ENCODE data around the gene FLT4. TPM values are rescaled to one million over a fixed set of nuclear protein-coding genes. Genes with fewer than 3 reads are reported as not detected.

The FLT4 gene
- polyA plus RNA-seq, 2 of the 4 experiments (the other 2 are of a cell fraction): 2.0 to 2.6 TPM

DNA sequence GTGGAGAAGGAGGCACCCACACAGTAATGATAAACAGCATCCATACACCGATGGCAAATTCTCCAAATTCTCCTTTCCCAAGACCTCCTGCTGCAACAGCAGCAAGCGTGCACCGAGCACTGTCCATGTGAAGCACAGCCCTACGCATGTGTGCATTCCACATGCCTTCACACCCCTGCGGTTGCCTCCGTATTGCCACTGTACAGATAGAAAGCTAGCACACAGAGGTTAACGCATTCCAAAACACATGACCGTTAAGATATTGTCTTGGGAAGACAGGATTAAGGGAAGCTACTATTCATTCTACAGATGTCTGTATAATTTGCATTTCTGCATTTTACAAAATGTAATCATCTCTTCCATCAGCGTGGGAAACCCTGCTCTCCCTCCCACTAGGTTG lies 6.6 kb downstream of the FLT4 start:
- no peak for DNase-seq (ENCODE audit: low read depth in 1 of 2, low spot score in 1 of 2)
- H3K4me1 ChIP-seq: no peaks in the 10 kb centered on the region

DNA sequence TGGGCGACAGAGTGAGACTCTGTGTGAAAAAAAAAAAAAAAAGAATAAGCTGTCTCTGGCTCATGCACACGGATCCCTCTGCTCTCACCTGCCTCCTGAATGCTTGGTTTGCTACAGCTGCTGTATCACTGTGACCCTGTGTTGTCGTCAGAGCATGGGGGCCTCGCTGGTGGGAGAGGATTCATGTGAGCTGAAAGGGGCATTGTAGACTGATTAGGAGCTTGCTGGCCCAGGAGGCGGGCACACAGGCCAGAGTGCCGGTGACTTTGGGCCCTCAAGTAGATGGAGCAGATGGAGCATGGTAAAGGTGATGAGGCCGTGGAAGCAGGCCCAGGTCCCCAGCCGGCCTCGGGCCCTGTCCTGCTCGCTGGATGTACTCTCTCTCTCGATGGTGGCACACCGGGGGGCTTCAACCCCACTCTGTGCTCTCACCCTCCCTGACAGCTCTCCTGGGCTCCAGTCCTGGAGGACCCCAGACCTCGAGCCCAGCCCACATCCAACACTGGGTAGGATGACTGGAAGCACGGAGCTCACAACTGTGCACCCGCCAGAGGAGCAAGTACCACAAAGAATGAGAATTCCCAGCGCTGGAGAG lies 7.1 kb downstream of the FLT4 start:
- TF ChIP-seq MYC (IDR thresholded peaks at IDR 0.05; ENCODE audit: borderline replicate concordance, low read length) (no peak), KDM5A (IDR thresholded peaks at IDR 0.05) (no peak), FOXS1 (CRISPR knock-in tag; IDR thresholded peaks at IDR 0.05) (no peak), ZC3H11A (IDR thresholded peaks at IDR 0.05) (no peak), ZFP36 (IDR thresholded peaks at IDR 0.05; ENCODE audit: borderline replicate concordance, partially characterized antibody) (no peak), BHLHE40 (IDR thresholded peaks at IDR 0.05; ENCODE audit: low read depth, low read length) (no peak), JUNB (IDR thresholded peaks at IDR 0.05) (no peak), EP300 (IDR thresholded peaks at IDR 0.05) (no peak), HEYL (CRISPR knock-in tag; IDR thresholded peaks at IDR 0.05) (no peak), HDAC2 (IDR thresholded peaks at IDR 0.05) (no peak), MAZ (IDR thresholded peaks at IDR 0.05; ENCODE audit: borderline replicate concordance, low read depth, low read length) (no peak), GATA3 (IDR thresholded peaks at IDR 0.05; ENCODE audit: borderline replicate concordance) (no peak), RFX5 (IDR thresholded peaks at IDR 0.05) (no peak), RNF2 (IDR thresholded peaks at IDR 0.05; ENCODE audit: borderline replicate concordance, low read depth) (no peak), KDM1A (IDR thresholded peaks at IDR 0.05; ENCODE audit: low read depth) (no peak), TP53 (CRISPR knock-in tag; IDR thresholded peaks at IDR 0.05) (no peak), MAFK (IDR thresholded peaks at IDR 0.05; ENCODE audit: partially characterized antibody) (no peak), HOXB13 (CRISPR knock-in tag; IDR thresholded peaks at IDR 0.05; ENCODE audit: low read depth) (no peak)
- TF ChIP-seq, protein P1, sequence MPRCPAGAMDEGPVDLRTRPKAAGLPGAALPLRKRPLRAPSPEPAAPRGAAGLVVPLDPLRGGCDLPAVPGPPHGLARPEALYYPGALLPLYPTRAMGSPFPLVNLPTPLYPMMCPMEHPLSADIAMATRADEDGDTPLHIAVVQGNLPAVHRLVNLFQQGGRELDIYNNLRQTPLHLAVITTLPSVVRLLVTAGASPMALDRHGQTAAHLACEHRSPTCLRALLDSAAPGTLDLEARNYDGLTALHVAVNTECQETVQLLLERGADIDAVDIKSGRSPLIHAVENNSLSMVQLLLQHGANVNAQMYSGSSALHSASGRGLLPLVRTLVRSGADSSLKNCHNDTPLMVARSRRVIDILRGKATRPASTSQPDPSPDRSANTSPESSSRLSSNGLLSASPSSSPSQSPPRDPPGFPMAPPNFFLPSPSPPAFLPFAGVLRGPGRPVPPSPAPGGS (IDR thresholded peaks at IDR 0.05): no peak
- TF ChIP-seq, protein P2, sequence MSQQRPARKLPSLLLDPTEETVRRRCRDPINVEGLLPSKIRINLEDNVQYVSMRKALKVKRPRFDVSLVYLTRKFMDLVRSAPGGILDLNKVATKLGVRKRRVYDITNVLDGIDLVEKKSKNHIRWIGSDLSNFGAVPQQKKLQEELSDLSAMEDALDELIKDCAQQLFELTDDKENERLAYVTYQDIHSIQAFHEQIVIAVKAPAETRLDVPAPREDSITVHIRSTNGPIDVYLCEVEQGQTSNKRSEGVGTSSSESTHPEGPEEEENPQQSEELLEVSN (IDR thresholded peaks at IDR 0.05; ENCODE audit: borderline replicate concordance, low read depth): no peak
- WGBS (ENCODE audit: missing lambda C conversion rate): 60% methylated on average over 15 of the region's 16 CpGs
- Histone ChIP-seq H3K9me3 (no peaks in the 10 kb centered on the region), H3K4me2 (no peak overlapping the region), H3K4me3 (no peak overlapping the region), H3K27ac (no peak overlapping the region), H3K4me1 (no peaks in the 10 kb centered on the region)
- ATAC-seq (no peak), FAIRE-seq (no peak), DNase-seq (ENCODE audit: low read depth in 1 of 2, low spot score in 1 of 2) (no peak)
- ChIA-PET CTCF (interaction anchor here (1.0 to 1.3 kb wide), 6 partner anchors 21 to 349 kb away, joined by 3 to 5 read pairs (median 4); no protein-coding TSS in a partner anchor), POLR2A (no interaction called here)

More for the DNA sequence above, 6.6 kb downstream of the FLT4 start:
- Histone ChIP-seq H3K27ac (no peak overlapping the region), H3K9me3 (no peaks in the 10 kb centered on the region), H3K4me3 (no peak overlapping the region), H3K4me2 (no peak overlapping the region)
- ATAC-seq (no peak), FAIRE-seq (no peak)
- TF ChIP-seq SREBF2 (IDR thresholded peaks at IDR 0.05): no peak
- TF ChIP-seq ZSCAN20 (CRISPR knock-in tag; IDR thresholded peaks at IDR 0.05): no peak
- no peak for TF ChIP-seq HOXA7 (CRISPR knock-in tag; IDR thresholded peaks at IDR 0.05)
- no peak for TF ChIP-seq RAD21 (conservative IDR thresholded peaks at IDR 0.05 in 1 of 2, IDR thresholded peaks at IDR 0.05 in 1 of 2)
- CTCF ChIA-PET: interaction anchor here (0.7 to 1.3 kb wide), 6 partner anchors 9 to 350 kb away, joined by 3 to 5 read pairs (median 4); no protein-coding TSS in a partner anchor
- POLR2A ChIA-PET: no interaction called here
- 79% methylated on average over 9 of the region's 9 CpGs for WGBS (ENCODE audit: missing lambda C conversion rate)

DNA sequence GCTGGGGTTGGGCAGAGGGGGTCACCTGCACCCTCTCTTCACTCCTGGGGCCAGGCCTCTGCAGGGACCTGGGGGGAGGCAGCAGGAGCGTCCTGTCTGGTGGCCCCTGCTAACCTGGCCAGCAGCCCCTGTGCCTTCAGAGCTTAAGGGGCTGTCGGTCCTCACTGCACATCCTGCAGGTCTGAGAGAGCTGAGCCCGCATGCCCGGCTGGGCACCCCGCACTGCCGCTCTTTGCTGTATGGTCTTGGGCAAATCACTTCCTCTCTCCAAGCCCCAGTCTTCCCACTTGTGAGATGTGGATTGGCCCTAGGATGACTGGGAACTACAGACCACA lies 7.9 kb downstream of the FLT4 start:
- Histone ChIP-seq H3K4me2 (no peak overlapping the region), H3K4me3 (no peak overlapping the region), H3K27ac (no peak overlapping the region), H3K4me1 (no peaks in the 10 kb centered on the region), H3K9me3 (no peaks in the 10 kb centered on the region)
- TF ChIP-seq FOXS1 (CRISPR knock-in tag; IDR thresholded peaks at IDR 0.05): no peak
- TF ChIP-seq, protein P3, sequence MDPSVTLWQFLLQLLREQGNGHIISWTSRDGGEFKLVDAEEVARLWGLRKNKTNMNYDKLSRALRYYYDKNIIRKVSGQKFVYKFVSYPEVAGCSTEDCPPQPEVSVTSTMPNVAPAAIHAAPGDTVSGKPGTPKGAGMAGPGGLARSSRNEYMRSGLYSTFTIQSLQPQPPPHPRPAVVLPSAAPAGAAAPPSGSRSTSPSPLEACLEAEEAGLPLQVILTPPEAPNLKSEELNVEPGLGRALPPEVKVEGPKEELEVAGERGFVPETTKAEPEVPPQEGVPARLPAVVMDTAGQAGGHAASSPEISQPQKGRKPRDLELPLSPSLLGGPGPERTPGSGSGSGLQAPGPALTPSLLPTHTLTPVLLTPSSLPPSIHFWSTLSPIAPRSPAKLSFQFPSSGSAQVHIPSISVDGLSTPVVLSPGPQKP (IDR thresholded peaks at IDR 0.05; ENCODE audit: low read depth, low read length): no peak
- no peak for DNase-seq (ENCODE audit: low read depth in 1 of 2, low spot score in 1 of 2)
- ATAC-seq: no peak
- no peak for FAIRE-seq
- WGBS (ENCODE audit: missing lambda C conversion rate): 100% methylated on average over 2 of the region's 6 CpGs
- ChIA-PET POLR2A (no interaction called here), CTCF (interaction anchor here (1.0 to 1.8 kb wide), 6 partner anchors 9 to 348 kb away, joined by 3 to 5 read pairs (median 4); no protein-coding TSS in a partner anchor)

All from A549 (cell line).